A549 (cell line): ENCODE measurements around the gene ITM2C. TPM values are rescaled to one million over a fixed set of nuclear protein-coding genes. Genes with fewer than 3 reads are reported as not detected.
A peak's percentile ranks its signal among the peaks of the same experiment; 100 is the strongest.

Source experiments
- ATAC-seq, 2 experiments: fragments of 200-7000 bp in 1 of 2; fragments of >200 bp in 1 of 2; cut with Nextera tagmentation in 1 of 2; cut with Tn5 transposase in 1 of 2; 3 replicates each; pipeline versions ENCODE4 v1.8.0 to v1.9.1; 2018 to 2020; ENCODE audit warnings: mild to moderate bottlenecking in 1 of 2, moderate library complexity in 1 of 2
- CTCF ChIA-PET: fragments of 300-600 bp; sonication (Branson Sonifier 250); formaldehyde crosslinking; extraction: SDS; loops from one replicate; lab custom pipeline; 2021; ENCODE audit warnings: antibody characterized with exemption, inconsistent platforms; lab: Yijun Ruan, JAX
- POLR2A ChIA-PET: fragments of 350-600 bp; formaldehyde crosslinking; extraction: SDS; loops from one replicate; lab custom pipeline; 2021; ENCODE audit warnings: antibody characterized with exemption, inconsistent platforms; lab: Yijun Ruan, JAX
- DNase-seq, 2 experiments: peaks; one replicate each; pipeline versions ENCODE4 v3.0.0 to v3.0.0-alpha.2; 2011 to 2016; ENCODE audit warnings: low read depth in 1 of 2, low spot score in 1 of 2
- FAIRE-seq: peaks from 2 replicates; lab custom pipeline; 2011; peaks lifted over from hg19 to GRCh38; lab: Jason Lieb, UNC
- H3K27ac ChIP-seq, 2 experiments: fragments of >200 bp; sonication (Bioruptor Twin); formaldehyde crosslinking; 3 replicates each; pipeline ENCODE4 v1.5.1; 2016 to 2017
- H3K4me1 ChIP-seq: fragments of >200 bp; sonication (Bioruptor Twin); formaldehyde crosslinking; 3 replicates; pipeline ENCODE4 v1.6.1; 2016
- H3K4me2 ChIP-seq: fragments of >200 bp; sonication (Bioruptor Twin); formaldehyde crosslinking; 3 replicates; pipeline ENCODE4 v1.6.1; 2016
- H3K4me3 ChIP-seq: fragments of >200 bp; sonication (Bioruptor Twin); formaldehyde crosslinking; 3 replicates; pipeline ENCODE4 v1.5.1; 2016
- H3K9me3 ChIP-seq: fragments of >200 bp; sonication (Bioruptor Twin); formaldehyde crosslinking; 3 replicates; pipeline ENCODE4 v1.6.1; 2016
- ATOH8 ChIP-seq: fragments of 250-450 bp; sonication (Bioruptor Pico); IDR thresholded peaks from 2 replicates; pipeline ENCODE4 v1.5.0; 2020; ENCODE audit warnings: low read depth, mild to moderate bottlenecking, moderate library complexity
- BHLHE40 ChIP-seq: IDR thresholded peaks from 2 replicates; pipeline ENCODE4 v1.6.1; 2012; ENCODE audit warnings: low read depth, low read length, inconsistent platforms
- CBX8 ChIP-seq: fragments of 200-600 bp; sonication (generic); IDR thresholded peaks from 2 replicates; pipeline ENCODE4 v1.6.1; 2016
- CHD2 ChIP-seq: fragments of 150-350 bp; IDR thresholded peaks from 2 replicates; pipeline ENCODE4 v1.6.1; 2014; ENCODE audit warnings: low read length; ENCODE audit not compliant: partially characterized antibody
- FOSB ChIP-seq: fragments of 250-450 bp; sonication (Bioruptor Pico); IDR thresholded peaks from 2 replicates; pipeline ENCODE4 v1.5.0; 2020; ENCODE audit warnings: mild to moderate bottlenecking, moderate library complexity
- HES2 ChIP-seq: fragments of >200 bp; sonication (Bioruptor Twin); formaldehyde crosslinking; IDR thresholded peaks from 2 replicates; pipeline ENCODE4 v1.6.1; 2016
- HEYL ChIP-seq: fragments of 250-450 bp; sonication (Bioruptor Pico); IDR thresholded peaks from 2 replicates; pipeline ENCODE4 v1.8.0; 2021; ENCODE audit warnings: mild to moderate bottlenecking, moderate library complexity
- JUNB ChIP-seq: fragments of >200 bp; sonication (Bioruptor Twin); formaldehyde crosslinking; IDR thresholded peaks from 2 replicates; pipeline ENCODE4 v1.6.1; 2016
- KDM5A ChIP-seq: fragments of 200-600 bp; sonication (generic); IDR thresholded peaks from 2 replicates; pipeline ENCODE4 v1.6.1; 2016; ENCODE audit warnings: antibody characterized with exemption, mild to moderate bottlenecking
- NFE2L2 ChIP-seq: fragments of 150-350 bp; conservative IDR thresholded peaks from 2 replicates; pipeline ENCODE4 v1.6.1; 2014; ENCODE audit warnings: low read length
- NR3C1 ChIP-seq: fragments of >200 bp; sonication (Bioruptor Twin); formaldehyde crosslinking; IDR thresholded peaks from 3 replicates; pipeline ENCODE4 v1.6.1; 2017
- PBX3 ChIP-seq: IDR thresholded peaks from 2 replicates; pipeline ENCODE4 v1.6.1; 2012
- POLR2A ChIP-seq: IDR thresholded peaks from 2 replicates; pipeline ENCODE4 v1.6.1; 2012; ENCODE audit warnings: mild to moderate bottlenecking, low read length
- RAD21 ChIP-seq, 2 experiments: fragments of >200 bp in 1 of 2; sonication (Bioruptor Twin) in 1 of 2; formaldehyde crosslinking in 1 of 2; IDR thresholded peaks in 1 of 2; conservative IDR thresholded peaks in 1 of 2; 2 replicates in 1 of 2; 3 replicates in 1 of 2; pipeline ENCODE4 v1.6.1; 2012 to 2018; ENCODE audit warnings: inconsistent platforms in 1 of 2
- SMC3 ChIP-seq: fragments of >200 bp; sonication (Bioruptor Twin); formaldehyde crosslinking; IDR thresholded peaks from 3 replicates; pipeline ENCODE4 v1.6.1; 2018; ENCODE audit warnings: inconsistent platforms
- SREBF2 ChIP-seq: fragments of 450-650 bp; IDR thresholded peaks from 2 replicates; pipeline ENCODE4 v1.6.1; 2014; ENCODE audit warnings: mild to moderate bottlenecking, moderate library complexity
- USF2 ChIP-seq: fragments of 450-650 bp; IDR thresholded peaks from 2 replicates; pipeline ENCODE4 v1.6.1; 2014; ENCODE audit warnings: antibody characterized with exemption
- ZC3H11A ChIP-seq: fragments of 450-650 bp; IDR thresholded peaks from 2 replicates; pipeline ENCODE4 v1.6.1; 2014; ENCODE audit warnings: antibody characterized with exemption, mild to moderate bottlenecking
- ZFP36 ChIP-seq: fragments of 450-650 bp; IDR thresholded peaks from 2 replicates; pipeline ENCODE4 v1.6.1; 2014; ENCODE audit warnings: borderline replicate concordance; ENCODE audit not compliant: partially characterized antibody
- ZNF302 ChIP-seq: fragments of 250-450 bp; sonication (Bioruptor Pico); IDR thresholded peaks from 2 replicates; pipeline ENCODE4 v1.9.0; 2021; ENCODE audit warnings: inconsistent platforms, mild to moderate bottlenecking, moderate library complexity
- ZSCAN20 ChIP-seq: fragments of 250-450 bp; sonication (Bioruptor Pico); IDR thresholded peaks from 2 replicates; pipeline ENCODE4 v1.8.0; 2022; ENCODE audit warnings: mild to moderate bottlenecking, moderate library complexity
- WGBS: methylation state at CpG from one replicate; pipeline ENCODE4 v1.1.6; 2017; ENCODE audit errors: missing lambda C conversion rate; 5-methylcytosine and 5-hydroxymethylcytosine counted together
- polyA plus RNA-seq, 4 experiments: library from polyadenylated mRNA; depleted of rRNA in 3 of 4; stranded (reverse); fragments of >200 nt; fragmentation: RNase III in 1 of 4; extraction: RNeasy Plus Mini Kit Qiagen cat#74134 plus additional on column Dnase treatment in 1 of 4; gene quantifications; 2 replicates in 3 of 4; 3 replicates in 1 of 4; pipeline ENCODE4 v1.2.3, GENCODE V29; 2011 to 2017

Gene ITM2C
- polyA plus RNA-seq, 2 of the 4 experiments (the other 2 are of a cell fraction) = 84.0 to 88.1 TPM

GRCh38 chr2:230864605-230865306 lies at the start of gene ITM2C (continued):
- TF ChIP-seq JUNB (no peak), ATOH8 (CRISPR knock-in tag) (no peak)

GRCh38 chr2:230815088-230815487 lies 49.7 kb upstream of the ITM2C start:
- H3K9me3 ChIP-seq = no peaks in the 10 kb centered on the region
- no peaks in the 10 kb centered on the region for H3K4me1 ChIP-seq
- H3K4me2 ChIP-seq = no peak overlapping the region
- TF ChIP-seq ZSCAN20 (CRISPR knock-in tag) = no peak
- TF ChIP-seq BHLHE40 = no peak
- no peak for TF ChIP-seq ZFP36
- no peak for TF ChIP-seq POLR2A
- no peak for TF ChIP-seq PBX3
- TF ChIP-seq HES2 = no peak
- no peak for TF ChIP-seq USF2
- TF ChIP-seq FOSB = no peak
- no peak for TF ChIP-seq NFE2L2
- TF ChIP-seq ZNF302 (CRISPR knock-in tag) = no peak
- TF ChIP-seq NR3C1 = no peak
- POLR2A ChIA-PET = no interaction called here
- H3K4me3 ChIP-seq = no peak overlapping the region
- no peak for DNase-seq
- WGBS = 94% methylated on average over 3 of the region's 3 CpGs
- FAIRE-seq = no peak
- CTCF ChIA-PET = interaction anchor here (1.8 to 4.8 kb wide), 5 partner anchors 8 to 33 kb away, joined by 4 to 32 read pairs (median 7); no protein-coding TSS in a partner anchor
- ATAC-seq = peak in 1 of 2 experiments; percentile 18; a peak in 1 of 6 replicates
- no peak overlapping the region for H3K27ac ChIP-seq

GRCh38 chr2:230816735-230817134 lies 48.0 kb upstream of the ITM2C start:
- Histone ChIP-seq H3K9me3 (no peaks in the 10 kb centered on the region), H3K4me3 (no peak overlapping the region), H3K4me2 (no peak overlapping the region), H3K4me1 (no peaks in the 10 kb centered on the region), H3K27ac (no peak overlapping the region)
- TF ChIP-seq HEYL (CRISPR knock-in tag) = no peak
- no peak for TF ChIP-seq ZFP36
- TF ChIP-seq ZC3H11A = no peak
- TF ChIP-seq NR3C1 = no peak
- TF ChIP-seq ZSCAN20 (CRISPR knock-in tag) = no peak
- TF ChIP-seq ATOH8 (CRISPR knock-in tag) = no peak
- no peak for TF ChIP-seq CHD2
- no peak for TF ChIP-seq SMC3
- no peak for TF ChIP-seq KDM5A
- TF ChIP-seq CBX8 = no peak
- TF ChIP-seq SREBF2 = no peak
- TF ChIP-seq RAD21 (conservative IDR thresholded peaks at IDR 0.05 in 1 of 2, IDR thresholded peaks at IDR 0.05 in 1 of 2) = no peak
- ChIA-PET POLR2A (no interaction called here), CTCF (interaction anchor here (1.2 to 4.8 kb wide), 4 partner anchors 7 to 172 kb away, joined by 3 to 32 read pairs (median 4); no protein-coding TSS in a partner anchor)
- WGBS = 91% methylated on average over 5 of the region's 7 CpGs
- ATAC-seq (no peak), DNase-seq (no peak), FAIRE-seq (no peak)
